ENCODE results near the gene ACSF2.
"Not testable (repeated sequence)": the region's sequence is repeated elsewhere in the genome, so short reads cannot be mapped to it uniquely, and the experiment has no call there.

The ACSF2 gene

GRCh38 chr17:50472286-50472685 lies 46.3 kb downstream of the ACSF2 start:
- Histone ChIP-seq H3K4me2 (ENCODE audit: insufficient read depth, low read length) (no peak overlapping the region), H3K4me3 (ENCODE audit: low read depth in 1 of 2, low read length in 2 of 2) (no peak overlapping the region), H4K20me1 (ENCODE audit: insufficient read depth, low read length) (no peaks in the 10 kb centered on the region), H3K27ac (ENCODE audit: low read length) (no peak overlapping the region), H3K9me3 (ENCODE audit: insufficient read depth, low read length, severe bottlenecking) (no peaks in the 10 kb centered on the region), H3K36me3 (ENCODE audit: insufficient read depth, low read length) (peaks cover 11% of the 10 kb centered on the region), H3K4me1 (ENCODE audit: insufficient read depth, low read length) (peaks cover under 1% of the 10 kb centered on the region; the same call in 1 of the 2 replicates), H3K27me3 (ENCODE audit: insufficient read depth, low read length, poor library complexity) (no peaks in the 10 kb centered on the region), H3K79me2 (ENCODE audit: insufficient read depth, low read length) (no peaks in the 10 kb centered on the region), H2AFZ (ENCODE audit: low read depth, low read length) (no peak overlapping the region), H3K9ac (ENCODE audit: low read depth, low read length) (no peak overlapping the region)
- no peak for TF ChIP-seq CTCF (IDR thresholded peaks at IDR 0.05; ENCODE audit: borderline replicate concordance, extremely low read depth, low read length, poor library complexity, severe bottlenecking)
- TF ChIP-seq EZH2 (IDR thresholded peaks at IDR 0.05; ENCODE audit: borderline replicate concordance, low read depth, low read length, severe bottlenecking) = no peak
- DNase-seq = no peak
- no peak for ATAC-seq (ENCODE audit: insufficient read depth, low read depth)

GRCh38 chr17:50472761-50473161 lies 46.7 kb downstream of the ACSF2 start:
- H3K79me2 ChIP-seq (ENCODE audit: insufficient read depth, low read length); H3K4me2 ChIP-seq (ENCODE audit: insufficient read depth, low read length); H4K20me1 ChIP-seq (ENCODE audit: insufficient read depth, low read length); H2AFZ ChIP-seq (ENCODE audit: low read depth, low read length); H3K4me1 ChIP-seq (ENCODE audit: insufficient read depth, low read length); H3K9ac ChIP-seq (ENCODE audit: low read depth, low read length); H3K9me3 ChIP-seq (ENCODE audit: insufficient read depth, low read length, severe bottlenecking); DNase-seq; ATAC-seq (ENCODE audit: insufficient read depth, low read depth); H3K27ac ChIP-seq (ENCODE audit: low read length); H3K4me3 ChIP-seq (ENCODE audit: low read depth in 1 of 2, low read length in 2 of 2); H3K27me3 ChIP-seq (ENCODE audit: insufficient read depth, low read length, poor library complexity): not testable (repeated sequence)
- H3K36me3 ChIP-seq (ENCODE audit: insufficient read depth, low read length) = peaks cover 11% of the 10 kb centered on the region

- Histone ChIP-seq H3K27me3 (ENCODE audit: insufficient read depth, low read length, poor library complexity) (no peaks in the 10 kb centered on the region), H3K36me3 (ENCODE audit: insufficient read depth, low read length) (peaks cover 11% of the 10 kb centered on the region), H3K4me3 (ENCODE audit: low read depth in 1 of 2, low read length in 2 of 2) (no peak overlapping the region), H3K4me1 (ENCODE audit: insufficient read depth, low read length) (peaks cover 12% of the 10 kb centered on the region), H3K79me2 (ENCODE audit: insufficient read depth, low read length) (peaks cover 10% of the 10 kb centered on the region), H3K9me3 (ENCODE audit: insufficient read depth, low read length, severe bottlenecking) (no peaks in the 10 kb centered on the region), H3K9ac (ENCODE audit: low read depth, low read length) (no peak overlapping the region), H3K27ac (ENCODE audit: low read length) (no peak overlapping the region), H4K20me1 (ENCODE audit: insufficient read depth, low read length) (no peaks in the 10 kb centered on the region), H3K4me2 (ENCODE audit: insufficient read depth, low read length) (no peak overlapping the region), H2AFZ (ENCODE audit: low read depth, low read length) (no peak overlapping the region)
- TF ChIP-seq CTCF (IDR thresholded peaks at IDR 0.05; ENCODE audit: borderline replicate concordance, extremely low read depth, low read length, poor library complexity, severe bottlenecking) (no peak), EZH2 (IDR thresholded peaks at IDR 0.05; ENCODE audit: borderline replicate concordance, low read depth, low read length, severe bottlenecking) (no peak)
- no peak for DNase-seq
- no peak for ATAC-seq (ENCODE audit: insufficient read depth, low read depth)
Measured at GRCh38 chr17:50473901-50474300, 47.9 kb downstream of the ACSF2 start.

GRCh38 chr17:50474523-50474922 lies 48.5 kb downstream of the ACSF2 start:
- Histone ChIP-seq H3K36me3 (ENCODE audit: insufficient read depth, low read length) (peaks cover 11% of the 10 kb centered on the region), H3K9me3 (ENCODE audit: insufficient read depth, low read length, severe bottlenecking) (no peaks in the 10 kb centered on the region), H4K20me1 (ENCODE audit: insufficient read depth, low read length) (no peaks in the 10 kb centered on the region), H3K79me2 (ENCODE audit: insufficient read depth, low read length) (peaks cover 16% of the 10 kb centered on the region), H3K9ac (ENCODE audit: low read depth, low read length) (no peak overlapping the region), H3K4me2 (ENCODE audit: insufficient read depth, low read length) (no peak overlapping the region), H3K27me3 (ENCODE audit: insufficient read depth, low read length, poor library complexity) (no peaks in the 10 kb centered on the region), H3K27ac (ENCODE audit: low read length) (no peak overlapping the region), H3K4me1 (ENCODE audit: insufficient read depth, low read length) (peaks cover 16% of the 10 kb centered on the region), H3K4me3 (ENCODE audit: low read depth in 1 of 2, low read length in 2 of 2) (no peak overlapping the region), H2AFZ (ENCODE audit: low read depth, low read length) (no peak overlapping the region)
- DNase-seq (no peak), ATAC-seq (ENCODE audit: insufficient read depth, low read depth) (no peak)
- no peak for TF ChIP-seq EZH2 (IDR thresholded peaks at IDR 0.05; ENCODE audit: borderline replicate concordance, low read depth, low read length, severe bottlenecking)
- TF ChIP-seq CTCF (IDR thresholded peaks at IDR 0.05; ENCODE audit: borderline replicate concordance, extremely low read depth, low read length, poor library complexity, severe bottlenecking) = no peak
